ENCODE results near the gene SLC12A8.

DNA sequence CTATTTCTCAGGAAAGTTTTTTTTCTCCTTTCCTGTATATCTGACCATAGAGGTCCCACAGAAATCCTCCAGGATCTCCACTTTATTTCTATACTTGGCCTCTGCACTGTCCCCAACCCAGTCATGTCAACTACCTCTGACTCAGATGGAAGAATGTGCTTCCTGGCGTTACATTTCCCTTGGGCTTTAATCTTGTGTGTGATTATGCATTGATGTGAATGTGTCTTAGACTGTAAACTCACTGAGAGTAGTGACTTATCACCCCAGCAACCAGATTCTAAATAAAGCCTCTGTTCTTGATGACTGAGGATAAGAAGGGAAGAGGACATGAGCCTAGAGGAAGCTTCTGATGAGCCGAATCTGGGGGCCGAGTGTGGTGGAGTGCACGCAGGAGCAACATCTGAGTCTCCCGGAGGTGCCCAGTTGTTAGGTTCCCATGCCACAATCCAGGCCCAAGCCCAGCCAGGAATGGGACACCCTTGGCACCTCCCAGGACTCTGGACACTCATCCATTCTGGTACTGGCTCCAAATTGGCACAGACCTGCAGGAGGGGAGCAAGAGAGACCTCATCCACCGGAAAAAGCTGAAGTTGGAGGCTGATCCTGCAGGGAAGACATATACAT is 124.7 kb downstream of the SLC12A8 start:
- TF ChIP-seq CTCF (conservative IDR thresholded peaks at IDR 0.05; ENCODE audit: low read depth, low read length) (no peak), EZH2 (IDR thresholded peaks at IDR 0.05; ENCODE audit: borderline replicate concordance, low read depth, low read length, poor library complexity, severe bottlenecking) (no peak)
